Measurements from ENCODE around the gene PLCG2.

DNA sequence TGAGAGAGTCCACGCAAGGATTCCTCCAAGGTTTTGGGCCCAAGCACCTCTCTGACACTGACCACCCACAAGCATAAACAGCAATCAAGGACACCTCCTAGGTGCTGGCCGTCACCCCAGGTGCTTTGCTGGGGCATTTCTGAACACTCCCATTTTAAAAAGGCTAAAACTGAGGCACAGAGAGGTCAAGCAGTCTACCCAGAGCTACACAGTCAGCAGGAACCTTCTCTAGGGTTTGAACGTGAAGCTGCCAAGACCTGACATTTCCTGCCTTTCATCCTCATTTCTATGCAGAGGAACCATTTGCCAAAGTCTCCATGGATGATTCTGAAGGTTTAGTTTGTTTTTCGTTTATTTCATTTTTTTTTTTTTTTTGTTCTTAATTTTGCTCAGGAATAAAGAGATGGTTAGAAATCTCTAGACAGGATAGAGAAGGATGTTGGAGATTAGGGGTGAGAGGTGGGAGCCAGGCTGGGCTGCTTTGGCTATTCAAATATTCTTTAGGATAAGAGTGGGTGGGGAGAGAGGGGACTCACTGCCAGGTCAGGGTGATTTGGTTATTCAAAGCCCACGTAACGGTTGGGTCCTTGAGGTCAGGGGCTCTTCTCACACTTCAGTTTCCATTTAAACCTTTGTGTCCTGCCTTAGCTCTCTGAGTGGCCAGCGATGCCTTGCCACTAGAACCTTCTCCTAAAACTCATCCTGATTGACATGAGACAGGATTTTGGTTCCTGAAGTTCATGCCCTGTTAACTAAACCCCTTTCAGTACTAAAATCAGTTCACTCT is 6.2 kb downstream of the PLCG2 start:
- TF ChIP-seq, protein P1, sequence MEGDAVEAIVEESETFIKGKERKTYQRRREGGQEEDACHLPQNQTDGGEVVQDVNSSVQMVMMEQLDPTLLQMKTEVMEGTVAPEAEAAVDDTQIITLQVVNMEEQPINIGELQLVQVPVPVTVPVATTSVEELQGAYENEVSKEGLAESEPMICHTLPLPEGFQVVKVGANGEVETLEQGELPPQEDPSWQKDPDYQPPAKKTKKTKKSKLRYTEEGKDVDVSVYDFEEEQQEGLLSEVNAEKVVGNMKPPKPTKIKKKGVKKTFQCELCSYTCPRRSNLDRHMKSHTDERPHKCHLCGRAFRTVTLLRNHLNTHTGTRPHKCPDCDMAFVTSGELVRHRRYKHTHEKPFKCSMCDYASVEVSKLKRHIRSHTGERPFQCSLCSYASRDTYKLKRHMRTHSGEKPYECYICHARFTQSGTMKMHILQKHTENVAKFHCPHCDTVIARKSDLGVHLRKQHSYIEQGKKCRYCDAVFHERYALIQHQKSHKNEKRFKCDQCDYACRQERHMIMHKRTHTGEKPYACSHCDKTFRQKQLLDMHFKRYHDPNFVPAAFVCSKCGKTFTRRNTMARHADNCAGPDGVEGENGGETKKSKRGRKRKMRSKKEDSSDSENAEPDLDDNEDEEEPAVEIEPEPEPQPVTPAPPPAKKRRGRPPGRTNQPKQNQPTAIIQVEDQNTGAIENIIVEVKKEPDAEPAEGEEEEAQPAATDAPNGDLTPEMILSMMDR (IDR thresholded peaks at IDR 0.05) = no peak
- TF ChIP-seq POLR2A (IDR thresholded peaks at IDR 0.05) = no peak
